ENCODE measurements around the gene PTER. TPM values are rescaled to one million over a fixed set of nuclear protein-coding genes. Genes with fewer than 3 reads are reported as not detected.

PTER gene
- total RNA-seq, 1 donor from 2014 or later: 14.2 TPM

GRCh38 chr10:16544099-16544498, 107.3 kb downstream of the PTER start:
- Mint-ChIP-seq H3K36me3 (no peaks in the 10 kb centered on the region), H3K4me3 (no peak overlapping the region), H3K27ac (no peak overlapping the region), H3K4me1 (no peaks in the 10 kb centered on the region), H3K27me3 (ENCODE audit: insufficient read depth, low read depth) (no peaks in the 10 kb centered on the region), H3K9me3 (no peaks in the 10 kb centered on the region)
- TF ChIP-seq CTCF (IDR thresholded peaks at IDR 0.05): no peak
- TF ChIP-seq EZH2 (IDR thresholded peaks at IDR 0.05): no peak
- TF ChIP-seq EZH2phosphoT487 (IDR thresholded peaks at IDR 0.05): no peak
- Histone ChIP-seq H4K20me1 (ENCODE audit: low read depth) (no peaks in the 10 kb centered on the region), H3K27ac (no peak overlapping the region), H3K9me3 (ENCODE audit: low read depth) (no peaks in the 10 kb centered on the region), H3K4me1 (no peaks in the 10 kb centered on the region), H3F3A (ENCODE audit: low read depth) (no peaks in the 10 kb centered on the region), H3K79me2 (ENCODE audit: low read depth) (no peaks in the 10 kb centered on the region), H3K4me2 (no peak overlapping the region), H3K27me3 (no peaks in the 10 kb centered on the region), H3K4me3 (no peak overlapping the region), H2AFZ (replicated peaks) (no peak overlapping the region), H3K9ac (no peak overlapping the region), H3K36me3 (no peaks in the 10 kb centered on the region)
- DNase-seq (ENCODE audit: low spot score): no peak

GRCh38 chr10:16544591-16544990, 107.8 kb downstream of the PTER start:
- H3K27ac Mint-ChIP-seq: no peak overlapping the region
- H3K27ac ChIP-seq: no peak overlapping the region
- H3K9me3 Mint-ChIP-seq: no peaks in the 10 kb centered on the region
- H3K27me3 Mint-ChIP-seq (ENCODE audit: insufficient read depth, low read depth): no peaks in the 10 kb centered on the region
- no peaks in the 10 kb centered on the region for H3K27me3 ChIP-seq
- no peak overlapping the region for H3K9ac ChIP-seq
- no peak overlapping the region for H3K4me3 Mint-ChIP-seq
- H3F3A ChIP-seq (ENCODE audit: low read depth): no peaks in the 10 kb centered on the region
- no peaks in the 10 kb centered on the region for H3K36me3 Mint-ChIP-seq
- H3K79me2 ChIP-seq (ENCODE audit: low read depth): no peaks in the 10 kb centered on the region
- no peaks in the 10 kb centered on the region for H3K4me1 Mint-ChIP-seq
- H3K4me1 ChIP-seq: no peaks in the 10 kb centered on the region
- H3K4me3 ChIP-seq: no peak overlapping the region
- H3K36me3 ChIP-seq: no peaks in the 10 kb centered on the region
- TF ChIP-seq EZH2 (IDR thresholded peaks at IDR 0.05) (no peak), EZH2phosphoT487 (IDR thresholded peaks at IDR 0.05) (no peak), CTCF (IDR thresholded peaks at IDR 0.05) (no peak)
- no peak overlapping the region for H2AFZ ChIP-seq (replicated peaks)
- no peak for DNase-seq (ENCODE audit: low spot score)
- H4K20me1 ChIP-seq (ENCODE audit: low read depth): no peaks in the 10 kb centered on the region
- no peaks in the 10 kb centered on the region for H3K9me3 ChIP-seq (ENCODE audit: low read depth)
- no peak overlapping the region for H3K4me2 ChIP-seq

- no peaks in the 10 kb centered on the region for H3K9me3 Mint-ChIP-seq
- no peak overlapping the region for H3K27ac ChIP-seq
- H3K79me2 ChIP-seq (ENCODE audit: low read depth): no peaks in the 10 kb centered on the region
- no peaks in the 10 kb centered on the region for H3K27me3 Mint-ChIP-seq (ENCODE audit: insufficient read depth, low read depth)
- no peaks in the 10 kb centered on the region for H3F3A ChIP-seq (ENCODE audit: low read depth)
- no peak overlapping the region for H3K9ac ChIP-seq
- TF ChIP-seq EZH2 (IDR thresholded peaks at IDR 0.05) (no peak), CTCF (IDR thresholded peaks at IDR 0.05) (peak; percentile 78), EZH2phosphoT487 (IDR thresholded peaks at IDR 0.05) (no peak)
- no peak overlapping the region for H3K27ac Mint-ChIP-seq
- H3K4me3 Mint-ChIP-seq: no peak overlapping the region
- H3K36me3 Mint-ChIP-seq: no peaks in the 10 kb centered on the region
- DNase-seq (ENCODE audit: low spot score): peak; percentile 61
- no peaks in the 10 kb centered on the region for H4K20me1 ChIP-seq (ENCODE audit: low read depth)
- peak overlapping the region; percentile 73 for H2AFZ ChIP-seq (replicated peaks)
- no peaks in the 10 kb centered on the region for H3K27me3 ChIP-seq
- H3K4me2 ChIP-seq: no peak overlapping the region
- no peaks in the 10 kb centered on the region for H3K4me1 Mint-ChIP-seq
- H3K36me3 ChIP-seq: no peaks in the 10 kb centered on the region
- no peaks in the 10 kb centered on the region for H3K9me3 ChIP-seq (ENCODE audit: low read depth)
- H3K4me1 ChIP-seq: no peaks in the 10 kb centered on the region
- H3K4me3 ChIP-seq: no peak overlapping the region
Measured at GRCh38 chr10:16545116-16545736, 108.4 kb downstream of the PTER start.

Data from neural progenitor cell (in vitro differentiated cells).